PFSK-1 (cell line): ENCODE data around the gene ITGBL1.

Experiments used
- FOXP2 ChIP-seq: optimal IDR thresholded peaks from 2 replicates; pipeline ENCODE3; 2011; ENCODE audit warnings: borderline replicate concordance, control low read depth, inconsistent platforms; ENCODE audit not compliant: insufficient read depth; ENCODE audit errors: extremely low read length, extremely low read depth
- POLR2AphosphoS5 ChIP-seq: IDR thresholded peaks from 2 replicates; pipeline ENCODE4 v1.6.1; 2012; ENCODE audit warnings: low read depth, mild to moderate bottlenecking, control low read depth, low read length, moderate library complexity
- REST ChIP-seq, 2 experiments: IDR thresholded peaks; 2 replicates each; pipeline versions ENCODE4 v1.6.1 to v1.8.0; 2011 to 2012; ENCODE audit warnings: low read depth in 2 of 2, low read length in 2 of 2, control low read depth in 1 of 2, inconsistent platforms in 1 of 2, mild to moderate bottlenecking in 1 of 2, moderate library complexity in 1 of 2; ENCODE audit not compliant: insufficient read depth in 1 of 2
- SIN3A ChIP-seq: IDR thresholded peaks from 2 replicates; pipeline ENCODE4 v1.6.1; 2012; ENCODE audit warnings: mild to moderate bottlenecking, low read length, moderate library complexity, borderline replicate concordance; ENCODE audit not compliant: insufficient read depth
- TAF1 ChIP-seq: IDR thresholded peaks from 2 replicates; pipeline ENCODE4 v1.6.1; 2012; ENCODE audit warnings: low read length, control low read depth, borderline replicate concordance; ENCODE audit not compliant: insufficient read depth

Gene ITGBL1

GRCh38 chr13:101618440-101619187 is 166.1 kb downstream of the ITGBL1 start:
- TF ChIP-seq POLR2AphosphoS5, result no peak
- TF ChIP-seq SIN3A, result no peak
- TF ChIP-seq REST (IDR thresholded peaks at IDR 0.05; ENCODE audit: insufficient read depth in 1 of 2, low read depth in 2 of 2, low read length in 2 of 2), result no peak

DNA sequence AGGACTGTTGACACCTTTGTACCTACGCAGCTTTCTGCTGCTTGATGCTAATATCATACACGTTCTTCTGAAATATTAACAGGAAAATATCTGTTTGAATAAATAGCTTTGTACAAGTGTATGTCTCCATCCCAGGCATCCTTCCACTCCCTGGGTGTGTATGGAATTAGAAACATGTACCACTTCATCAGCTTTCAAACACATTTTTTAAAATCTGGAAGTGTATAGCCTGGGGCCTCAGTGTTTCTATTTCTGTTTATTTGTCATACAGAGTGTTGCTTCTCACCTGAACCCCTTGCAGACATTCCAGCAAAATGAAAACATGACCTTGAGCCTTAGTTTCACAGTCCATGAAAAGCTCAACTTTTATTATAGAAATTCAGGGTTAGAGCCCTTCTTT is 168.6 kb downstream of the ITGBL1 start:
- no peak for TF ChIP-seq TAF1

DNA sequence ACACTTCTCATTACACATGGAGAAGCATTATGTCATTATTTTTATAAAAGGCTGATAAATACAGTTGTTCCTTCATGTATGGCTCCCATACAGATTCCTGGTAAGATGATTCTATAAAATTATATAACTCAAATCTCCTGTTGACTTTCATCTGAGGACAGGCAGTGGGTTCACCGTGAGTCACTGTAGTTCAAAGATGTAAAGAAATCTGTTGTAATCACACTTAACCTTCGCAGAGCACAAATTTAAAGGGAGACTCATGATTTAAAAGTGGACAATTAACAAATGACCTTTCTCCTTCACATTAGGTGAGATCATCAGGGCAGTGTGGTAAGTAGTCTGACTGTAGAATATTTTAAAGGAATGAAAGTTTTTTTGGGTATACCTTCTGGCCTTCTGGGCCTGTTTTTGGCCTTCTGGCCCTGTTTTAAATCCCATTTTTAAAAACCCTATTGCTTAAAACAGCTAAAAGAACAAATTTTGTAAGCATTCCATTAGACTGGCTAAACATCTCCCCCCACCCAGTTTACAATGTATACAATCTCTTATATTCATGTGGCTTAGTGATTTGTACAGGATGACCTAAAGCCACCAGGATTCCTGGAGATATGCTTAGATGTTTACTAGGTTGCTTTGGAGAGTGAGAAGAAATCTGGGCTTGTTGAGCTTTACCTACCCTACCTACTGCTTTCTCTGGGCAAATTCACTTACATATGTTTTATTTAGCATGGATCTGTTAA is 171.2 kb downstream of the ITGBL1 start:
- no peak for TF ChIP-seq TAF1
- TF ChIP-seq REST (IDR thresholded peaks at IDR 0.05; ENCODE audit: insufficient read depth in 1 of 2, low read depth in 2 of 2, low read length in 2 of 2), result no peak
- TF ChIP-seq SIN3A, result no peak
- no peak for TF ChIP-seq FOXP2
- TF ChIP-seq POLR2AphosphoS5, result no peak

DNA sequence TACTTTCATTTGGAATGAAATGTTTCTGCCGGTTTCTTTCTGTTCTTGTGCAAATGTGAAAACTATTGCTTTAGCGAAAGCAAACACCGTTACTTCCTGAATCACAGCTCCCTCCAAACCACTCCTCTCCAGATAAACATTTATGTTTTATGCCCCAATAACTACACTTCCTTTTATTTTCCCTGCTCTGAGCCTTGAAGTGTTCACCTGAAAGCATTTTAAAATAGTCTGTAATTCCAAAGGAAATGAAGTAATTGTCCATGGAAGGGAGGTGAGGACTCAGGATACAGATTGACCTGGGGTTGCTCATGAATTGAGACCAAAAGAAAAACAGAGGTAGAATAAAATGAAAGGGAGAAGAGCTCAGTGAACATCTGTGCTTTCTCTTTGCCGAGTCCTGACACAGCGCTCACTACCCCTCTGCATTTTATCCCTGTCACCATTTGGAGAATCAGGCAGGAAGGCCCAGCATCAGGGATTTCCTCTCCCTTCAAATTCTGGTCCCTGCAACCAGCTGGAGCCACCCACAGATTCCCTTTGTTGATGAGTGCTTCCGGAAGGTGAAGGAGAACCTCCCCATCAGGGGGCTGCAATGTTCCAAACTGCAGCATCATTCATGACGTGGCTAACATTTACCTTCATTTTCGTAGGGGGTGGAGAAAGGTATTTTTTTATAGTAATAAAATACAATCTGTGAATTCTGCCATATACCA is 171.9 kb downstream of the ITGBL1 start:
- TF ChIP-seq REST (IDR thresholded peaks at IDR 0.05; ENCODE audit: insufficient read depth in 1 of 2, low read depth in 2 of 2, low read length in 2 of 2) (no peak), TAF1 (no peak), SIN3A (no peak), FOXP2 (no peak), POLR2AphosphoS5 (no peak)

GRCh38 chr13:101624981-101625380 is 172.5 kb downstream of the ITGBL1 start:
- TF ChIP-seq POLR2AphosphoS5, result no peak
- TF ChIP-seq TAF1, result no peak
- TF ChIP-seq SIN3A, result no peak
- no peak for TF ChIP-seq FOXP2
- no peak for TF ChIP-seq REST (IDR thresholded peaks at IDR 0.05; ENCODE audit: insufficient read depth in 1 of 2, low read depth in 2 of 2, low read length in 2 of 2)
